HepG2 (cell line): ENCODE data around the gene PSD. TPM values are rescaled to one million over a fixed set of nuclear protein-coding genes. Genes with fewer than 3 reads are reported as not detected.
A peak's percentile ranks its signal among the peaks of the same experiment; 100 is the strongest.

Experiments used
- CENPX ChIP-seq: sonication (generic); formaldehyde crosslinking; IDR thresholded peaks from 2 replicates; pipeline ENCODE4 v1.9.0; 2021; ENCODE audit warnings: mild to moderate bottlenecking, missing genetic modification reagents, moderate library complexity
- GPBP1L1 ChIP-seq: sonication (generic); formaldehyde crosslinking; IDR thresholded peaks from 2 replicates; pipeline ENCODE4 v1.5.0; 2020; ENCODE audit warnings: mild to moderate bottlenecking, missing genetic modification reagents
- HCFC1 ChIP-seq: fragments of 150-350 bp; IDR thresholded peaks from 2 replicates; pipeline ENCODE4 v1.6.1; 2014; ENCODE audit warnings: low read depth, low read length
- NFYC ChIP-seq: IDR thresholded peaks from 2 replicates; pipeline ENCODE4 v1.6.1; 2016; ENCODE audit warnings: missing genetic modification reagents, missing compliant biosample characterization
- RXRA ChIP-seq: sonication (generic); formaldehyde crosslinking; IDR thresholded peaks from 2 replicates; pipeline ENCODE4 v1.5.1; 2020; ENCODE audit warnings: missing genetic modification reagents
- THAP7 ChIP-seq: sonication (generic); formaldehyde crosslinking; IDR thresholded peaks from 2 replicates; pipeline ENCODE4 v1.8.1; 2023; ENCODE audit warnings: mild to moderate bottlenecking, missing genetic modification reagents
- ZC3H4 ChIP-seq: sonication (generic); formaldehyde crosslinking; IDR thresholded peaks from 2 replicates; pipeline ENCODE4 v1.4.0; 2020; ENCODE audit warnings: missing genetic modification reagents, borderline replicate concordance
- ZNF549 ChIP-seq: sonication (generic); formaldehyde crosslinking; IDR thresholded peaks from 2 replicates; pipeline ENCODE4 v1.5.0; 2020; ENCODE audit warnings: missing genetic modification reagents
- ZNF562 ChIP-seq: sonication (generic); formaldehyde crosslinking; IDR thresholded peaks from 2 replicates; pipeline ENCODE4 v1.8.0; 2022; ENCODE audit warnings: missing genetic modification reagents, borderline replicate concordance
- ZNF570 ChIP-seq: sonication (generic); formaldehyde crosslinking; IDR thresholded peaks from 2 replicates; pipeline ENCODE4 v1.4.0; 2020; ENCODE audit warnings: mild to moderate bottlenecking, missing genetic modification reagents, borderline replicate concordance
- ZNF720 ChIP-seq: sonication (generic); formaldehyde crosslinking; IDR thresholded peaks from 2 replicates; pipeline ENCODE4 v1.4.0; 2020; ENCODE audit warnings: missing genetic modification reagents
- ZNF768 ChIP-seq: sonication (generic); formaldehyde crosslinking; IDR thresholded peaks from 2 replicates; pipeline ENCODE4 v1.4.0; 2020; ENCODE audit warnings: missing genetic modification reagents
- polyA plus RNA-seq, 8 experiments: library from polyadenylated mRNA; depleted of rRNA in 3 of 8; stranded (reverse) in 7 of 8; unstranded in 1 of 8; fragments of >200 nt; fragmentation: Illumina TruSeq in 4 of 8; extraction: Trizol in 4 of 8; gene quantifications; 2 replicates each; pipeline versions ENCODE4 v1.2.1 to v1.2.3, GENCODE V29; 2011 to 2016; ENCODE audit warnings: low read depth in 4 of 8, missing spikeins in 1 of 8, mixed read lengths in 1 of 8; ENCODE audit not compliant: insufficient read depth in 1 of 8
- total RNA-seq, 5 experiments: library from RNA; depleted of rRNA; stranded (reverse); fragments of >200 nt; fragmentation: Illumina TruSeq; extraction: Trizol; gene quantifications; 2 replicates each; pipeline ENCODE4 v1.2.3, GENCODE V29; 2016; ENCODE audit warnings: low read depth in 1 of 5
- TF ChIP-seq, protein P1 (sequence below): sonication (generic); formaldehyde crosslinking; IDR thresholded peaks from 2 replicates; pipeline ENCODE4 v1.4.0; 2020; ENCODE audit warnings: missing genetic modification reagents
- TF ChIP-seq, protein P2 (sequence below): sonication (generic); formaldehyde crosslinking; IDR thresholded peaks from 2 replicates; pipeline ENCODE4 v1.8.0; 2022; ENCODE audit warnings: mild to moderate bottlenecking, missing genetic modification reagents, borderline replicate concordance
- TF ChIP-seq, protein P3 (sequence below): sonication (generic); formaldehyde crosslinking; IDR thresholded peaks from 2 replicates; pipeline ENCODE4 v1.8.0; 2022; ENCODE audit warnings: mild to moderate bottlenecking, missing genetic modification reagents, moderate library complexity

Gene PSD
- total and polyA plus RNA-seq, 2 of the 13 experiments (the other 11 are each of a cell fraction or from before 2014, with no cell fraction given), result 0.35 to 0.58 TPM

GRCh38 chr10:102394079-102394800 lies 24.3 kb downstream of the PSD start (continued):
- TF ChIP-seq HCFC1 (no peak), ZC3H4 (CRISPR knock-in tag) (no peak), ZNF549 (CRISPR knock-in tag) (no peak), CENPX (CRISPR knock-in tag) (no peak), GPBP1L1 (CRISPR knock-in tag) (no peak), ZNF720 (CRISPR knock-in tag) (no peak), ZNF768 (CRISPR knock-in tag) (0 out of 2 replicates have a peak, but pooled peaks have one; percentile 5), RXRA (CRISPR knock-in tag) (peak; percentile 62), ZNF562 (CRISPR knock-in tag) (no peak), NFYC (peak; percentile 88), ZNF570 (CRISPR knock-in tag) (no peak), THAP7 (CRISPR knock-in tag) (0 out of 2 replicates have a peak, but pooled peaks have one; percentile 41)
- TF ChIP-seq, protein P1, sequence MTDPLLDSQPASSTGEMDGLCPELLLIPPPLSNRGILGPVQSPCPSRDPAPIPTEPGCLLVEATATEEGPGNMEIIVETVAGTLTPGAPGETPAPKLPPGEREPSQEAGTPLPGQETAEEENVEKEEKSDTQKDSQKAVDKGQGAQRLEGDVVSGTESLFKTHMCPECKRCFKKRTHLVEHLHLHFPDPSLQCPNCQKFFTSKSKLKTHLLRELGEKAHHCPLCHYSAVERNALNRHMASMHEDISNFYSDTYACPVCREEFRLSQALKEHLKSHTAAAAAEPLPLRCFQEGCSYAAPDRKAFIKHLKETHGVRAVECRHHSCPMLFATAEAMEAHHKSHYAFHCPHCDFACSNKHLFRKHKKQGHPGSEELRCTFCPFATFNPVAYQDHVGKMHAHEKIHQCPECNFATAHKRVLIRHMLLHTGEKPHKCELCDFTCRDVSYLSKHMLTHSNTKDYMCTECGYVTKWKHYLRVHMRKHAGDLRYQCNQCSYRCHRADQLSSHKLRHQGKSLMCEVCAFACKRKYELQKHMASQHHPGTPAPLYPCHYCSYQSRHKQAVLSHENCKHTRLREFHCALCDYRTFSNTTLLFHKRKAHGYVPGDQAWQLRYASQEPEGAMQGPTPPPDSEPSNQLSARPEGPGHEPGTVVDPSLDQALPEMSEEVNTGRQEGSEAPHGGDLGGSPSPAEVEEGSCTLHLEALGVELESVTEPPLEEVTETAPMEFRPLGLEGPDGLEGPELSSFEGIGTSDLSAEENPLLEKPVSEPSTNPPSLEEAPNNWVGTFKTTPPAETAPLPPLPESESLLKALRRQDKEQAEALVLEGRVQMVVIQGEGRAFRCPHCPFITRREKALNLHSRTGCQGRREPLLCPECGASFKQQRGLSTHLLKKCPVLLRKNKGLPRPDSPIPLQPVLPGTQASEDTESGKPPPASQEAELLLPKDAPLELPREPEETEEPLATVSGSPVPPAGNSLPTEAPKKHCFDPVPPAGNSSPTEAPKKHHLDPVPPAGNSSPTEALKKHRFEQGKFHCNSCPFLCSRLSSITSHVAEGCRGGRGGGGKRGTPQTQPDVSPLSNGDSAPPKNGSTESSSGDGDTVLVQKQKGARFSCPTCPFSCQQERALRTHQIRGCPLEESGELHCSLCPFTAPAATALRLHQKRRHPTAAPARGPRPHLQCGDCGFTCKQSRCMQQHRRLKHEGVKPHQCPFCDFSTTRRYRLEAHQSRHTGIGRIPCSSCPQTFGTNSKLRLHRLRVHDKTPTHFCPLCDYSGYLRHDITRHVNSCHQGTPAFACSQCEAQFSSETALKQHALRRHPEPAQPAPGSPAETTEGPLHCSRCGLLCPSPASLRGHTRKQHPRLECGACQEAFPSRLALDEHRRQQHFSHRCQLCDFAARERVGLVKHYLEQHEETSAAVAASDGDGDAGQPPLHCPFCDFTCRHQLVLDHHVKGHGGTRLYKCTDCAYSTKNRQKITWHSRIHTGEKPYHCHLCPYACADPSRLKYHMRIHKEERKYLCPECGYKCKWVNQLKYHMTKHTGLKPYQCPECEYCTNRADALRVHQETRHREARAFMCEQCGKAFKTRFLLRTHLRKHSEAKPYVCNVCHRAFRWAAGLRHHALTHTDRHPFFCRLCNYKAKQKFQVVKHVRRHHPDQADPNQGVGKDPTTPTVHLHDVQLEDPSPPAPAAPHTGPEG (CRISPR knock-in tag), result no peak
- TF ChIP-seq, protein P2, sequence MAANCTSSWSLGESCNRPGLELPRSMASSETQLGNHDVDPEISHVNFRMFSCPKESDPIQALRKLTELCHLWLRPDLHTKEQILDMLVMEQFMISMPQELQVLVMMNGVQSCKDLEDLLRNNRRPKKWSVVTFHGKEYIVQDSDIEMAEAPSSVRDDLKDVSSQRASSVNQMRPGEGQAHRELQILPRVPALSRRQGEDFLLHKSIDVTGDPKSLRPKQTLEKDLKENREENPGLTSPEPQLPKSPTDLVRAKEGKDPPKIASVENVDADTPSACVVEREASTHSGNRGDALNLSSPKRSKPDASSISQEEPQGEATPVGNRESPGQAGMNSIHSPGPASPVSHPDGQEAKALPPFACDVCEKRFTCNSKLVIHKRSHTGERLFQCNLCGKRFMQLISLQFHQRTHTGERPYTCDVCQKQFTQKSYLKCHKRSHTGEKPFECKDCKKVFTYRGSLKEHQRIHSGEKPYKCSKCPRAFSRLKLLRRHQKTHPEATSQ (CRISPR knock-in tag), result peak; percentile 22; the same call in 1 of the 2 replicates
- TF ChIP-seq, protein P3, sequence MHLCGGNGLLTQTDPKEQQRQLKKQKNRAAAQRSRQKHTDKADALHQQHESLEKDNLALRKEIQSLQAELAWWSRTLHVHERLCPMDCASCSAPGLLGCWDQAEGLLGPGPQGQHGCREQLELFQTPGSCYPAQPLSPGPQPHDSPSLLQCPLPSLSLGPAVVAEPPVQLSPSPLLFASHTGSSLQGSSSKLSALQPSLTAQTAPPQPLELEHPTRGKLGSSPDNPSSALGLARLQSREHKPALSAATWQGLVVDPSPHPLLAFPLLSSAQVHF (CRISPR knock-in tag), result no peak
